HS-5 (cell line): ENCODE data around the gene NCF1.
"Not testable (repeated sequence)": the region's sequence is repeated elsewhere in the genome, so short reads cannot be mapped to it uniquely, and the experiment has no call there.

Experiments
- DNase-seq: peaks from one replicate; pipeline ENCODE4 v3.0.0-alpha.2; 2012; ENCODE audit warnings: low read depth

Gene NCF1

DNA sequence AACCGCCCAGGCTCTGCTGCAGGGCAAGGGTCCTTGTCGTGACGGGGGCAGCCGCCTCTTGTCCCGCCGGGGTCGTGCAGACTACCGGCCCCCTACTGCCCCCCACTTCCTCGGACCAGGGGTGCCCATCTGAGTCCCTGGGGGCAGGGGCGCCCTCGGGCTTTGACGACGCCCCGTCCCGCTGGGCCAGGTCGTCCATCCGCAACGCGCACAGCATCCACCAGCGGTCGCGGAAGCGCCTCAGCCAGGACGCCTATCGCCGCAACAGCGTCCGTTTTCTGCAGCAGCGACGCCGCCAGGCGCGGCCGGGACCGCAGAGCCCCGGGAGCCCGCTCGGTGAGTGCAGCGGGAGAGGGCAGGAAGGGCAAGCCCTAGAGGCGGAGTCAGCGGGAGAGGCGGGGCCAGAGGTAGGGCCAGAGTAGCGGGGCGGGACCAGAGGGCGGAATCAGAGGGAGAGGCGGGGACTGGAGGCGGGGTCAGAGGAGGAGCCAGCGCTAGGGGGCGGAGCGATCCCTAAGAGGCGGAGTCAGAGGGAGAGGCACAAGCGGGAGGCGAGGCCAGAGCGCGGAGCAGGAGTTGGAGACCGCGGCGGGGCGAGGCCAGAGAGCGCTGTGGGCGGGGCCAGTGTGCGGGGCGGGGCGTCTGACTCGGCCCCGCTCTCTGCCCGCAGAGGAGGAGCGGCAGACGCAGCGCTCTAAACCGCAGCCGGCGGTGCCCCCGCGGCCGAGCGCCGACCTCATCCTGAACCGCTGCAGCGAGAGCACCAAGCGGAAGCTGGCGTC, 14.7 kb downstream of the NCF1 start:
- peak; percentile 38 for DNase-seq

DNA sequence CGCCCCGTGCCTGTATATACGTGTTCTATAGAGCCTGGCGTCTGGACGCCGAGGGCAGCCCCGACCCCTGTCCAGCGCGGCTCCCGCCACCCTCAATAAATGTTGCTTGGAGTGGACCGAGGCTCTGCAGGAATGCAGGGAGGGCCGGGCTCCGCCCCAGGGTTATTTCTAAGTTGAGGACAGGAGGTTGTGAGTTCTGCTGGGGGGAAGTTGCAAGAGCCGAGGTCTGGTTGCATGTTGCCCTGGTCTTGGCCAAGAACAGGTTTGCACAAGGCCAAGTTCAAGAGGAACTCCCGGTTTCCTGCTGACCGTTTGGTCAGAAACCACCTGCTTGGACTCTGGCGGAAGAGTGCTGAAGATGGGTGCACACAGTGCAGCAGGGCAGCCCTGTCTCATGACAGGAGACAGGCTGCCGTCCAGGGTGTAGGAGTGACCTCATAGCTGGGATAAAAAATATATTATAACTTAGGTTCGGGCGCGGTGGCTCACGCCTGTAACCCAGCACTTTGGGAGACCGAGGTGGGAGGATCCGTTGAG, 15.5 kb downstream of the NCF1 start:
- not testable (repeated sequence) for DNase-seq

GRCh38 chr7:74797848-74798622, 24.2 kb downstream of the NCF1 start:
- not testable (repeated sequence) for DNase-seq

- DNase-seq: not testable (repeated sequence)
Measured at GRCh38 chr7:74798644-74799043, 24.8 kb downstream of the NCF1 start.

DNA sequence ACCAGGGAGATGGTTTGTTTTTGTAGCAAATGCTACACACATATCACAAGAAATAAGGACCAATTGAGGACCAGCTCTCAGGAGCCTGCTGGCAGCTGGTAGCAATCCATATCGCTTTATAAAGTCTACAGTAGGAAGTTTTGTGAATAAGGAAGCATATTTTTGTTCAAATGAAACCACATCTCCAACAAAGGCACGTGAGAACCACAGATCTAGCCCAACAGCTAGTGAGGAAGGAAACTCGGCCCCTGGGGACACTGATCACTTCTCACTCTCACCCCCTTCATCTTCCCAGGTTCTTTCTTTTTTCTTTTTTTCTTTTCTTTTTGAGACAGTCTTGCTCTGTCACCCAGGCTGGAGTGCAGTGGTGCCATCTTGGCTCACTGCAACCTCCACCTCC, 42.1 kb downstream of the NCF1 start:
- not testable (repeated sequence) for DNase-seq

GRCh38 chr7:74820146-74820805, 46.5 kb downstream of the NCF1 start:
- DNase-seq: not testable (repeated sequence)

DNA sequence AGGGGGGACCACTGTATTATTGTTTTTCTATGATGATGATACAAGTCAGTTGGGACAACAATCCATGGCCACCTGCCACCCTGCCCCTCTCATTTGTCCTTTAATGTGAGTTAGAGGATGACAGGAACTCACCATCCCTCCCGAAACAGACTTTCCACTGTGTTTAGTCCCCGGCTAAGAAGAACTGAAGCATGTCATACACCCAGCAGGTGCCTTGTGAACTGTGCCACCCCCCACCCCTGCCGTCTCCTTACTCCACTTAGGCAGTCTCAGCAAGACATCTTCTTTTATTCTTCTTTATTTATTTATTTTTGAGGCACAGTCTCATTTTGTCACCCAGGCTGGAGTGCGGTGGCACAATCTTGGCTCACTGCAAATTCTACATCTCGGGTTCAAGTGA, 47.4 kb downstream of the NCF1 start:
- DNase-seq: not testable (repeated sequence)

- DNase-seq: not testable (repeated sequence)
Measured at GRCh38 chr7:74829959-74830358, 56.1 kb downstream of the NCF1 start.

GRCh38 chr7:74830411-74830810, 56.6 kb downstream of the NCF1 start:
- not testable (repeated sequence) for DNase-seq
